ENCODE results near the gene LAMA1.

LAMA1 gene

DNA sequence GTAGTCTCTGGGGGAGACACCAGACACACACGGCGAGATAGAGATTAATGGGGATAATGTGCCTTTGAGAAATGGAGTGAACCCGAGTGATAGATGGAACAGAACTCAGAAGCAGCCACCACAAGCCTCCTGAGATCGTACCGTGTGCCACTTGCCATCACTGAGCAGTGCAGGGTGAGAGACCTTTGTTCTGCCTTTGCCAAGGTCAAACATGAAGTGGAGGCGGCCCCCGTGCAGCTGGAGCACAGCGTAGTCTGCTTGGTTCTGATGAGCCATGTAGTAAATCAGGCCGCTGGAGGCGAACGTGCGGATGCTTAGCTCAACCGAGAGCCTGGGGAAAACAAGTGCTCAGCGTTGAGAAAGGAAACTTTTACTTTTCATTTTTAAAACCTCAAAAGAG, 167.0 kb downstream of the LAMA1 start:
- Histone ChIP-seq H3F3A (ENCODE audit: low read depth) (no peaks in the 10 kb centered on the region), H3K9me2 (replicated peaks; ENCODE audit: low read depth, low read length) (no peaks in the 10 kb centered on the region), H4K20me1 (ENCODE audit: insufficient read depth, low read length, poor library complexity, severe bottlenecking) (no peaks in the 10 kb centered on the region), H3K9ac (ENCODE audit: low read depth, low read length, poor library complexity, severe bottlenecking) (no peak overlapping the region), H3K4me2 (ENCODE audit: low read depth, low read length, poor library complexity, severe bottlenecking) (no peak overlapping the region), H3K79me2 (ENCODE audit: insufficient read depth, low read length) (no peaks in the 10 kb centered on the region), H3K9me3 (ENCODE audit: insufficient read depth, low read depth, low read length) (peaks cover 3% of the 10 kb centered on the region; the same call in 1 of the 2 replicates), H3K27me3 (ENCODE audit: insufficient read depth, low read length, poor library complexity, severe bottlenecking) (no peaks in the 10 kb centered on the region), H2AFZ (ENCODE audit: low read length) (no peak overlapping the region), H3K4me3 (ENCODE audit: low read length, poor library complexity, severe bottlenecking) (no peak overlapping the region), H3K36me3 (ENCODE audit: insufficient read depth, low read length) (no peaks in the 10 kb centered on the region), H3K4me1 (ENCODE audit: insufficient read depth, low read length, poor library complexity, severe bottlenecking) (no peaks in the 10 kb centered on the region)
- TF ChIP-seq EZH2phosphoT487 (IDR thresholded peaks at IDR 0.05; ENCODE audit: borderline replicate concordance), result no peak
- TF ChIP-seq, protein P1, sequence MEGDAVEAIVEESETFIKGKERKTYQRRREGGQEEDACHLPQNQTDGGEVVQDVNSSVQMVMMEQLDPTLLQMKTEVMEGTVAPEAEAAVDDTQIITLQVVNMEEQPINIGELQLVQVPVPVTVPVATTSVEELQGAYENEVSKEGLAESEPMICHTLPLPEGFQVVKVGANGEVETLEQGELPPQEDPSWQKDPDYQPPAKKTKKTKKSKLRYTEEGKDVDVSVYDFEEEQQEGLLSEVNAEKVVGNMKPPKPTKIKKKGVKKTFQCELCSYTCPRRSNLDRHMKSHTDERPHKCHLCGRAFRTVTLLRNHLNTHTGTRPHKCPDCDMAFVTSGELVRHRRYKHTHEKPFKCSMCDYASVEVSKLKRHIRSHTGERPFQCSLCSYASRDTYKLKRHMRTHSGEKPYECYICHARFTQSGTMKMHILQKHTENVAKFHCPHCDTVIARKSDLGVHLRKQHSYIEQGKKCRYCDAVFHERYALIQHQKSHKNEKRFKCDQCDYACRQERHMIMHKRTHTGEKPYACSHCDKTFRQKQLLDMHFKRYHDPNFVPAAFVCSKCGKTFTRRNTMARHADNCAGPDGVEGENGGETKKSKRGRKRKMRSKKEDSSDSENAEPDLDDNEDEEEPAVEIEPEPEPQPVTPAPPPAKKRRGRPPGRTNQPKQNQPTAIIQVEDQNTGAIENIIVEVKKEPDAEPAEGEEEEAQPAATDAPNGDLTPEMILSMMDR (conservative IDR thresholded peaks at IDR 0.05; ENCODE audit: low read length), result no peak

- Histone ChIP-seq H3K4me1 (ENCODE audit: insufficient read depth, low read length, poor library complexity, severe bottlenecking) (no peaks in the 10 kb centered on the region), H3K4me3 (ENCODE audit: low read length, poor library complexity, severe bottlenecking) (no peak overlapping the region), H3K9me2 (replicated peaks; ENCODE audit: low read depth, low read length) (no peaks in the 10 kb centered on the region), H3K27me3 (ENCODE audit: insufficient read depth, low read length, poor library complexity, severe bottlenecking) (no peaks in the 10 kb centered on the region), H3K9ac (ENCODE audit: low read depth, low read length, poor library complexity, severe bottlenecking) (no peak overlapping the region), H3K36me3 (ENCODE audit: insufficient read depth, low read length) (no peaks in the 10 kb centered on the region), H4K20me1 (ENCODE audit: insufficient read depth, low read length, poor library complexity, severe bottlenecking) (no peaks in the 10 kb centered on the region), H3K9me3 (ENCODE audit: insufficient read depth, low read depth, low read length) (peaks cover 3% of the 10 kb centered on the region; the same call in 1 of the 2 replicates), H3K79me2 (ENCODE audit: insufficient read depth, low read length) (no peaks in the 10 kb centered on the region), H3K4me2 (ENCODE audit: low read depth, low read length, poor library complexity, severe bottlenecking) (no peak overlapping the region), H2AFZ (ENCODE audit: low read length) (no peak overlapping the region), H3F3A (ENCODE audit: low read depth) (no peaks in the 10 kb centered on the region)
- TF ChIP-seq EZH2phosphoT487 (IDR thresholded peaks at IDR 0.05; ENCODE audit: borderline replicate concordance), result no peak
- TF ChIP-seq, protein P1 (conservative IDR thresholded peaks at IDR 0.05; ENCODE audit: low read length), result no peak
These were observed 167.6 kb downstream of the LAMA1 start for GRCh38 chr18:6949800-6950586.

- no peaks in the 10 kb centered on the region for H3K27me3 ChIP-seq (ENCODE audit: insufficient read depth, low read length, poor library complexity, severe bottlenecking)
- H4K20me1 ChIP-seq (ENCODE audit: insufficient read depth, low read length, poor library complexity, severe bottlenecking), result no peaks in the 10 kb centered on the region
- no peak overlapping the region for H2AFZ ChIP-seq (ENCODE audit: low read length)
- no peaks in the 10 kb centered on the region for H3F3A ChIP-seq (ENCODE audit: low read depth)
- no peak for TF ChIP-seq EZH2phosphoT487 (IDR thresholded peaks at IDR 0.05; ENCODE audit: borderline replicate concordance)
- TF ChIP-seq, protein P1 (conservative IDR thresholded peaks at IDR 0.05; ENCODE audit: low read length), result no peak
- H3K79me2 ChIP-seq (ENCODE audit: insufficient read depth, low read length), result no peaks in the 10 kb centered on the region
- H3K9me3 ChIP-seq (ENCODE audit: insufficient read depth, low read depth, low read length), result peaks cover 3% of the 10 kb centered on the region; the same call in 1 of the 2 replicates
- H3K4me1 ChIP-seq (ENCODE audit: insufficient read depth, low read length, poor library complexity, severe bottlenecking), result no peaks in the 10 kb centered on the region
- H3K9me2 ChIP-seq (replicated peaks; ENCODE audit: low read depth, low read length), result no peaks in the 10 kb centered on the region
- H3K4me3 ChIP-seq (ENCODE audit: low read length, poor library complexity, severe bottlenecking), result no peak overlapping the region
- no peaks in the 10 kb centered on the region for H3K36me3 ChIP-seq (ENCODE audit: insufficient read depth, low read length)
- H3K4me2 ChIP-seq (ENCODE audit: low read depth, low read length, poor library complexity, severe bottlenecking), result no peak overlapping the region
- no peak overlapping the region for H3K9ac ChIP-seq (ENCODE audit: low read depth, low read length, poor library complexity, severe bottlenecking)
These were observed 169.1 kb downstream of the LAMA1 start for GRCh38 chr18:6948281-6949055.

Measured in Loucy (cell line).